Gastroesophageal sphincter (tissue), 4 donors: ENCODE measurements around the gene BIN2. TPM values are rescaled to one million over a fixed set of nuclear protein-coding genes. Genes with fewer than 3 reads are reported as not detected.
A peak's percentile ranks its signal among the peaks of the same experiment; 100 is the strongest.

ENCODE experiments used
- ATAC-seq: fragments of 150-250 bp; one replicate; pipeline ENCODE4 v1.9.1; 2016; ENCODE audit warnings: mild to moderate bottlenecking, moderate library complexity
- H3K27ac ChIP-seq, 4 donors: fragments of 200-600 bp; sonication (generic) in 3 of 4; 1 replicate in 3 of 4; 2 replicates in 1 of 4; pipeline ENCODE4 v1.5.1; 2016 to 2019
- H3K27me3 ChIP-seq: fragments of 200-600 bp; sonication (generic); one replicate; pipeline ENCODE4 v1.5.1; 2019
- H3K36me3 ChIP-seq, 2 donors: fragments of 200-600 bp; sonication (generic); one replicate each; pipeline ENCODE4 v1.5.1; 2019; ENCODE audit warnings: control low read depth in 1 of 2
- H3K4me1 ChIP-seq, 3 donors: fragments of 200-600 bp; sonication (generic); 1 replicate in 2 of 3; 2 replicates in 1 of 3; pipeline ENCODE4 v1.5.1; 2016 to 2019; ENCODE audit warnings: control low read depth in 2 of 3
- H3K4me3 ChIP-seq, 2 donors: fragments of 200-600 bp; sonication (generic); one replicate each; pipeline ENCODE4 v1.5.1; 2019; ENCODE audit warnings: mild to moderate bottlenecking in 1 of 2, moderate library complexity in 1 of 2
- H3K9me3 ChIP-seq, 3 donors: fragments of 200-600 bp; sonication (generic); one replicate each; pipeline ENCODE4 v1.5.1; 2017 to 2019; ENCODE audit warnings: control low read depth in 2 of 3
- EP300 ChIP-seq: sonication (generic); formaldehyde crosslinking; IDR thresholded peaks from one replicate; pipeline ENCODE4 v1.6.1; 2017; ENCODE audit warnings: antibody characterized with exemption, mild to moderate bottlenecking
- POLR2A ChIP-seq, 2 donors: fragments of 450-650 bp; IDR thresholded peaks; one replicate each; pipeline ENCODE4 v1.6.1; 2017; ENCODE audit warnings: antibody characterized with exemption in 2 of 2, mild to moderate bottlenecking in 2 of 2, moderate library complexity in 1 of 2
- POLR2AphosphoS5 ChIP-seq: sonication (generic); formaldehyde crosslinking; IDR thresholded peaks from one replicate; pipeline ENCODE4 v1.6.1; 2017; ENCODE audit warnings: antibody characterized with exemption
- WGBS, 2 donors: methylation state at CpG; one replicate each; pipeline ENCODE4 v1.1.5; 2018; ENCODE audit warnings: low coverage in 1 of 2; 5-methylcytosine and 5-hydroxymethylcytosine counted together
- total RNA-seq, 4 donors: library from RNA; depleted of rRNA; stranded (reverse); fragments of >200 nt; gene quantifications; one replicate each; pipeline ENCODE4 v1.1.0, GENCODE V29; 2016
- TF ChIP-seq, protein P1 (sequence below), 4 experiments: fragments of 200-600 bp in 2 of 4; fragments of 450-650 bp in 2 of 4; sonication (generic) in 1 of 4; IDR thresholded peaks; one replicate each; pipeline ENCODE4 v1.5.1; 2017 to 2019; ENCODE audit warnings: antibody characterized with exemption in 4 of 4, mild to moderate bottlenecking in 2 of 4, moderate library complexity in 2 of 4

The BIN2 gene
- total RNA-seq, 4 donors from 2014 or later: 0.62 to 5.4 (median 2.0) TPM

DNA sequence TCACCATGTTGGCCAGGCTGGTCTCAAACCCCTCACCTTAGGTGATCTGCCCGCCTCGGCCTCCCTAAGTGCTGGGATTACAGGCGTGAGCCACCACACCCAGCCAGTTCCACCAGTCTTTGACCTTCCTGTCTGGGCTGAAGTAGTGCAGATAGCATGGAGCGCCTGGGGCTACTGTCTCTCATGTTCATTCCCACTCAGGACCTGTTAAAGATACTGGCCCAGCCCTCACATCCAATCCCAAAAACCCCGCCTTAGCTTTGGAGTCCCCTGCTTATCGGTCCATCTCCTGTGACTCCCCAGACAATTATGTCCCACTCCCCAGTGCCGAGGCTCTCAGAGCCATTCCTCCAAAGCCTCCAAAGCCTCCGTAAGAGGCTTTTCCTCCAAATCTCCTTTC, 34.5 kb upstream of the BIN2 start:
- Histone ChIP-seq H3K4me1 (no peaks in the 10 kb centered on the region), H3K27ac (no peak overlapping the region), H3K4me3 (no peak overlapping the region), H3K36me3 (no peaks in the 10 kb centered on the region), H3K27me3 (peaks cover 5% of the 10 kb centered on the region), H3K9me3 (no peaks in the 10 kb centered on the region)
- WGBS, 2 donors: 80 to 94% methylated on average over 2 to 4 of the region's 8 CpGs
- no peak for ATAC-seq
- TF ChIP-seq POLR2A (IDR thresholded peaks at IDR 0.05) (no peak), POLR2AphosphoS5 (no peak), EP300 (no peak)
- TF ChIP-seq, protein P1, sequence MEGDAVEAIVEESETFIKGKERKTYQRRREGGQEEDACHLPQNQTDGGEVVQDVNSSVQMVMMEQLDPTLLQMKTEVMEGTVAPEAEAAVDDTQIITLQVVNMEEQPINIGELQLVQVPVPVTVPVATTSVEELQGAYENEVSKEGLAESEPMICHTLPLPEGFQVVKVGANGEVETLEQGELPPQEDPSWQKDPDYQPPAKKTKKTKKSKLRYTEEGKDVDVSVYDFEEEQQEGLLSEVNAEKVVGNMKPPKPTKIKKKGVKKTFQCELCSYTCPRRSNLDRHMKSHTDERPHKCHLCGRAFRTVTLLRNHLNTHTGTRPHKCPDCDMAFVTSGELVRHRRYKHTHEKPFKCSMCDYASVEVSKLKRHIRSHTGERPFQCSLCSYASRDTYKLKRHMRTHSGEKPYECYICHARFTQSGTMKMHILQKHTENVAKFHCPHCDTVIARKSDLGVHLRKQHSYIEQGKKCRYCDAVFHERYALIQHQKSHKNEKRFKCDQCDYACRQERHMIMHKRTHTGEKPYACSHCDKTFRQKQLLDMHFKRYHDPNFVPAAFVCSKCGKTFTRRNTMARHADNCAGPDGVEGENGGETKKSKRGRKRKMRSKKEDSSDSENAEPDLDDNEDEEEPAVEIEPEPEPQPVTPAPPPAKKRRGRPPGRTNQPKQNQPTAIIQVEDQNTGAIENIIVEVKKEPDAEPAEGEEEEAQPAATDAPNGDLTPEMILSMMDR (IDR thresholded peaks at IDR 0.05): no peak

DNA sequence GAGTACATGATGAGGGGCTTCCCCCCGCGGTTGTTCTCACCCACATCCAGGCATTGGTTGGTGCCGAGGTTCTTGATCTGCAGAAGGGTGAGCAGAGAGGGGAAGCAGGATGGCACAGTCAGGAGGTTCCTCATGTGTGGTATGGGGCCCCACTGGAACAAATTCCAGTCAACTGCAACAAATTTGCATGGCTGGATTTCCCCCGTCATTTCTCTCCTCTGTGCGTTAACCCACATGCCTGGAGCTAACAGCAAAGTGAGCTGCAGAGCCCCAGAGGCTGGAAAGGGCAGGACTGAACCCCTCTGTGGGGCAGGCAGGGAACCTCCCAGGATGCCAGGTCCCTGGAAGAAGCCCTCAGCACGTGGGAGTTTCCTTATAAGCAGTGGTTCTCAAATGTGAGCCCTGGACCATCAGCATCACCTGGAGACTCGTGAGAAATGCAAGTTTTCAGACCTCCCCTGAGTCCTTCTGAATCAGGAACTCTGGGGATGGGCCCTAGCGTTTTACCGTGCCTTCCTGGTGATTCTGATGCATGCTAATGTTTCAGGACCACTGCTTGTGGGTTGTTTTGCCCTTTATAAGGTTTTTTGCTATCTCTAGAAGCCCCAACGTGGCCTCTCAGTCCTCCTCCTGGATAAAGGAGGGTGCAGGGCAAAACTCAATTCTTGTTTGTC, 33.5 kb upstream of the BIN2 start:
- ATAC-seq: no peak
- Histone ChIP-seq H3K9me3 (no peaks in the 10 kb centered on the region), H3K4me3 (no peak overlapping the region), H3K27me3 (peaks cover 5% of the 10 kb centered on the region), H3K36me3 (no peaks in the 10 kb centered on the region), H3K4me1 (no peaks in the 10 kb centered on the region), H3K27ac (no peak overlapping the region)
- 57% methylated on average over 3 of the region's 10 CpGs; no CpG with 5 or more reads in 1 of the 2 donors for WGBS, 2 donors
- TF ChIP-seq EP300: no peak
- no peak for TF ChIP-seq POLR2AphosphoS5
- TF ChIP-seq, protein P1 (IDR thresholded peaks at IDR 0.05): no peak
- no peak for TF ChIP-seq POLR2A (IDR thresholded peaks at IDR 0.05)

DNA sequence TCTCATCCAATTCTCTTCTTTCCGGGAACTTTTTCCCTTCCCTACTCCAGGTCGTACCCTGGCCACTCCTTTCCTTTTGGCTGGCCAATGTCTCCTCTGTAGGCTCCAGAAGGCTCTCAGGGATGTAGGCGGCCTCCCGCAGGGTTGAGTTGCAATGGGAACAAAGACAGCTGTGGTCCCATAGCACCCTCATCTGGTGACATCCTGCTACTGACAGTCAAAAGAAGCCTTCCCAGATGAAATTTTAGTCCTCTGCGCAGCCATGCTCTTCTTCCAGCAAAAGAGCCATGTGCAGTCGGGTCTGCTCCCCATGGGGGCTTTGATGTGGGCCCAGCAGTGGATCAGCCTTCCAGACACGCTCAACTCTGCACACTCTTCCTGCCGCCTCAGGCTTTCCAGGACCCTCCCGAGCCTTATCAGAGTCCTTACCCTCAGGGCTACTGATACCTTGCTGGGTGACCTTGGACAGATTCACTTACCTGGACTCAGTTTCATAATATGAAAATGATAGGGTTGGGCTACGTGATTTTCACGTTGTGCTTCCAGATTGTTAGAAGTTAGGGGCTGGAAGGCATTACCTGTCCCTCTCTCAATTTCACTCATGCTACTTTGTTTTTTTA, 28.0 kb upstream of the BIN2 start:
- TF ChIP-seq, protein P1 (IDR thresholded peaks at IDR 0.05): peak in 2 of 4 experiments; percentile 17 to 44
- no peak for TF ChIP-seq POLR2AphosphoS5
- WGBS, 2 donors: 36 to 61% methylated on average over 5 to 9 of the region's 11 CpGs

DNA sequence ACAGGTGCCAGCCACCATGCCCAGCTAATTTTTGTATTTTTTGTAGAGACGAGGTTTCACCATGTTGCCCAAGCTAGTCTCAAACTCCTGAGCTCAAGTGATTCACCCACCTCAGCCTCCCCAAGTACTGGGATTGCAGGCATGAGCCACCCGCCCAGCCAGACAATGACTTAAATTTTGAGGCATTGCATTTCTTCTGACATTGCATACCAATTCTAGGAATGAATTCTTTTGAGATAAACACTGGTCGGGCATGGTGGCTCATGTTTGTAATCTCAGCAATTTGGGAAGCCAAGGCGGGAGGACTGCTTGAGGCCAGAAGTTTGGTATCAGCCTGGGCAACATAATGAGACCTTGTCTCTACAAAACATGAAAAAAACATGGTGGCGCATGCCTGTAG, 25.1 kb upstream of the BIN2 start:
- 82 to 100% methylated on average over 1 to 5 of the region's 5 CpGs for WGBS, 2 donors
- ATAC-seq: no peak
- no peak for TF ChIP-seq POLR2AphosphoS5
- TF ChIP-seq, protein P1 (IDR thresholded peaks at IDR 0.05): no peak
- no peak for TF ChIP-seq EP300
- no peak for TF ChIP-seq POLR2A (IDR thresholded peaks at IDR 0.05)

More for the DNA sequence above, 28.0 kb upstream of the BIN2 start:
- H3K36me3 ChIP-seq: no peaks in the 10 kb centered on the region
- ATAC-seq: no peak
- H3K9me3 ChIP-seq: no peaks in the 10 kb centered on the region
- no peak overlapping the region for H3K4me3 ChIP-seq
- no peaks in the 10 kb centered on the region for H3K27me3 ChIP-seq
- no peaks in the 10 kb centered on the region for H3K4me1 ChIP-seq
- no peak overlapping the region for H3K27ac ChIP-seq

DNA sequence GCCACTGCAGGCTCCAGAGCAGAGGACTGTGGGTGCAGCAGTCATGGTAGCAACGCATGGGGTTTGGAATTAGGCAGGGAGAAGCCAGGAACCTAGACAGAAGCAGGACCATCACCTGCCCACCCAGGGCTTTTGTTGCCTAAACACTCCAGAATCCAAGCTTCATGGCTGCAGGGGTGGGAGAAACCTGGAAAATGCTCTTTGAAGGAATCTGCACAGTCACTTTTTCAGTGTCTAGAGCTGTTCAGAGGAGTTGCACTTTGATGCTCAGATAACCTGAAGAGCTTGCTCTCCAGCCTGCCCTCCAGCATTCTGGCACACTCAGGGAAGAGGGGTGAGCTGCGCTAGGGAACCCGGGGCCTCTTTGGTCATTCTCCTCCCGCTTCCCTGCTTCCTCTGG, 24.1 kb upstream of the BIN2 start:
- Histone ChIP-seq H3K36me3 (no peaks in the 10 kb centered on the region), H3K4me3 (no peak overlapping the region), H3K27me3 (no peaks in the 10 kb centered on the region), H3K27ac (no peak overlapping the region), H3K9me3 (no peaks in the 10 kb centered on the region), H3K4me1 (no peaks in the 10 kb centered on the region)
- WGBS, 2 donors: 83 to 100% methylated on average over 1 of the region's 4 CpGs
- TF ChIP-seq, protein P1 (IDR thresholded peaks at IDR 0.05): no peak
- TF ChIP-seq POLR2A (IDR thresholded peaks at IDR 0.05): no peak
- TF ChIP-seq POLR2AphosphoS5: no peak
- TF ChIP-seq EP300: no peak
- no peak for ATAC-seq

More for the DNA sequence above, 25.1 kb upstream of the BIN2 start:
- Histone ChIP-seq H3K27ac (no peak overlapping the region), H3K27me3 (no peaks in the 10 kb centered on the region), H3K4me3 (no peak overlapping the region), H3K9me3 (no peaks in the 10 kb centered on the region), H3K36me3 (no peaks in the 10 kb centered on the region), H3K4me1 (no peaks in the 10 kb centered on the region)
